ENCODE measurements around the gene CREBBP. TPM values are rescaled to one million over a fixed set of nuclear protein-coding genes. Genes with fewer than 3 reads are reported as not detected.

Gene CREBBP
- total and polyA plus RNA-seq, 9 of the 15 experiments (the other 6 are each of a cell fraction or from before 2014, with no cell fraction given), result 0.70 to 24.8 (median 5.6) TPM

- no peak for TF ChIP-seq ZBTB40 (IDR thresholded peaks at IDR 0.05)
- no peak for TF ChIP-seq ZBTB40 (CRISPR knock-in tag; IDR thresholded peaks at IDR 0.05)
Measured at GRCh38 chr16:3824121-3824795, 56.3 kb downstream of the CREBBP start (continued).

Data from K562 (cell line).